GM21526 (cell line): ENCODE results near the gene FUT3.

Source experiments
- ATAC-seq: cut with Tn5 transposase; IDR thresholded peaks from one replicate; pipeline ENCODE4 v1.9.1; 2021; ENCODE audit warnings: moderate library complexity; ENCODE audit not compliant: unreplicated experiment, low FRiP score

FUT3 gene

GRCh38 chr19:5804516-5805461, 46.5 kb downstream of the FUT3 start, which contains the start of gene NRTN:
NRTN (plus strand) TSS chr19:5805067; CDS start chr19:5824166, 19,099 bp downstream.
- ATAC-seq, result no peak

- ATAC-seq, result peak; percentile 74
These were observed 47.3 kb downstream of the FUT3 start for GRCh38 chr19:5803752-5804515.

GRCh38 chr19:5803441-5803751, 47.9 kb downstream of the FUT3 start:
- ATAC-seq, result no peak

GRCh38 chr19:5801796-5802619, 49.2 kb downstream of the FUT3 start:
- no peak for ATAC-seq

GRCh38 chr19:5800361-5801270, 50.6 kb downstream of the FUT3 start:
- ATAC-seq, result no peak

- ATAC-seq, result no peak
These were observed 51.7 kb downstream of the FUT3 start for GRCh38 chr19:5799247-5800241.

GRCh38 chr19:5798244-5798643, 53.0 kb downstream of the FUT3 start:
- ATAC-seq, result no peak

GRCh38 chr19:5795382-5795919, 55.8 kb downstream of the FUT3 start:
- ATAC-seq, result no peak

- ATAC-seq, result no peak
These were observed 58.1 kb downstream of the FUT3 start for GRCh38 chr19:5793188-5793587.
